HepG2 (cell line): Measurements from ENCODE around the gene SLC22A23. TPM values are rescaled to one million over a fixed set of nuclear protein-coding genes. Genes with fewer than 3 reads are reported as not detected.

Experiments used
- GABPA ChIP-seq, 2 experiments: IDR thresholded peaks; 2 replicates each; pipeline ENCODE4 v1.6.1; 2011 to 2016; ENCODE audit warnings: low read depth in 2 of 2, low read length in 1 of 2, missing biosample characterization in 1 of 2, missing genetic modification characterization in 1 of 2
- MZF1 ChIP-seq: sonication (generic); formaldehyde crosslinking; IDR thresholded peaks from 2 replicates; pipeline ENCODE4 v1.8.1; 2023; ENCODE audit warnings: mild to moderate bottlenecking, missing genetic modification reagents, borderline replicate concordance
- NFYB ChIP-seq: sonication (generic); formaldehyde crosslinking; IDR thresholded peaks from 2 replicates; pipeline ENCODE4 v1.4.0; 2020; ENCODE audit warnings: missing genetic modification reagents
- PAX8 ChIP-seq: sonication (generic); formaldehyde crosslinking; IDR thresholded peaks from 2 replicates; pipeline ENCODE4 v1.8.0; 2022; ENCODE audit warnings: mild to moderate bottlenecking, missing genetic modification reagents, borderline replicate concordance
- SETDB1 ChIP-seq: sonication (generic); formaldehyde crosslinking; IDR thresholded peaks from 2 replicates; pipeline ENCODE4 v1.5.1; 2020; ENCODE audit warnings: missing genetic modification reagents, mild to moderate bottlenecking, borderline replicate concordance
- SIX1 ChIP-seq: sonication (generic); formaldehyde crosslinking; IDR thresholded peaks from 2 replicates; pipeline ENCODE4 v1.4.0; 2020; ENCODE audit warnings: missing genetic modification reagents, borderline replicate concordance
- SMARCE1 ChIP-seq: fragments of 450-650 bp; IDR thresholded peaks from 2 replicates; pipeline ENCODE4 v1.6.1; 2017; ENCODE audit warnings: borderline replicate concordance
- TRIM24 ChIP-seq: sonication (generic); formaldehyde crosslinking; IDR thresholded peaks from 2 replicates; pipeline ENCODE4 v1.8.0; 2022; ENCODE audit warnings: mild to moderate bottlenecking, missing genetic modification reagents
- ZNF564 ChIP-seq: sonication (generic); formaldehyde crosslinking; IDR thresholded peaks from 2 replicates; pipeline ENCODE4 v1.8.1; 2023; ENCODE audit warnings: mild to moderate bottlenecking, missing genetic modification reagents
- ZNF598 ChIP-seq: sonication (generic); formaldehyde crosslinking; IDR thresholded peaks from 2 replicates; pipeline ENCODE4 v1.5.1; 2020; ENCODE audit warnings: mild to moderate bottlenecking, missing genetic modification reagents, borderline replicate concordance
- ZSCAN22 ChIP-seq: sonication (generic); formaldehyde crosslinking; IDR thresholded peaks from 2 replicates; pipeline ENCODE4 v1.4.0; 2020; ENCODE audit warnings: mild to moderate bottlenecking, missing genetic modification reagents
- ZSCAN25 ChIP-seq: sonication (generic); formaldehyde crosslinking; IDR thresholded peaks from 2 replicates; pipeline ENCODE4 v1.8.0; 2022; ENCODE audit warnings: mild to moderate bottlenecking, missing genetic modification reagents
- polyA plus RNA-seq, 8 experiments: library from polyadenylated mRNA; depleted of rRNA in 3 of 8; stranded (reverse) in 7 of 8; unstranded in 1 of 8; fragments of >200 nt; fragmentation: Illumina TruSeq in 4 of 8; extraction: Trizol in 4 of 8; gene quantifications; 2 replicates each; pipeline versions ENCODE4 v1.2.1 to v1.2.3, GENCODE V29; 2011 to 2016; ENCODE audit warnings: low read depth in 4 of 8, missing spikeins in 1 of 8, mixed read lengths in 1 of 8; ENCODE audit not compliant: insufficient read depth in 1 of 8
- total RNA-seq, 5 experiments: library from RNA; depleted of rRNA; stranded (reverse); fragments of >200 nt; fragmentation: Illumina TruSeq; extraction: Trizol; gene quantifications; 2 replicates each; pipeline ENCODE4 v1.2.3, GENCODE V29; 2016; ENCODE audit warnings: low read depth in 1 of 5
- TF ChIP-seq, protein P1 (sequence below): IDR thresholded peaks from 2 replicates; pipeline ENCODE4 v1.6.1; 2012; ENCODE audit warnings: low read depth, low read length, improper control_type of control experiment
- TF ChIP-seq, protein P2 (sequence below): conservative IDR thresholded peaks from 2 replicates; pipeline ENCODE4 v1.6.1; 2018; ENCODE audit warnings: missing genetic modification reagents
- TF ChIP-seq, protein P3 (sequence below): sonication (generic); formaldehyde crosslinking; conservative IDR thresholded peaks from 2 replicates; pipeline ENCODE4 v1.5.0; 2020; ENCODE audit warnings: missing genetic modification reagents
- TF ChIP-seq, protein P4 (sequence below): sonication (generic); formaldehyde crosslinking; IDR thresholded peaks from 2 replicates; pipeline ENCODE4 v1.8.0; 2022; ENCODE audit warnings: mild to moderate bottlenecking, missing genetic modification reagents, moderate library complexity
- TF ChIP-seq, protein P5 (sequence below): sonication (generic); formaldehyde crosslinking; IDR thresholded peaks from 2 replicates; pipeline ENCODE4 v1.4.0; 2020; ENCODE audit warnings: mild to moderate bottlenecking, missing genetic modification reagents
- TF ChIP-seq, protein P6 (sequence below): sonication (generic); formaldehyde crosslinking; IDR thresholded peaks from 2 replicates; pipeline ENCODE4 v1.5.1; 2020; ENCODE audit warnings: missing genetic modification reagents, mild to moderate bottlenecking, borderline replicate concordance
- TF ChIP-seq, protein P7 (sequence below): sonication (generic); formaldehyde crosslinking; IDR thresholded peaks from 2 replicates; pipeline ENCODE4 v1.4.0; 2020; ENCODE audit warnings: mild to moderate bottlenecking, missing genetic modification reagents

SLC22A23 gene
- total and polyA plus RNA-seq, 2 of the 13 experiments (the other 11 are each of a cell fraction or from before 2014, with no cell fraction given) = 11.8 to 17.5 TPM

DNA sequence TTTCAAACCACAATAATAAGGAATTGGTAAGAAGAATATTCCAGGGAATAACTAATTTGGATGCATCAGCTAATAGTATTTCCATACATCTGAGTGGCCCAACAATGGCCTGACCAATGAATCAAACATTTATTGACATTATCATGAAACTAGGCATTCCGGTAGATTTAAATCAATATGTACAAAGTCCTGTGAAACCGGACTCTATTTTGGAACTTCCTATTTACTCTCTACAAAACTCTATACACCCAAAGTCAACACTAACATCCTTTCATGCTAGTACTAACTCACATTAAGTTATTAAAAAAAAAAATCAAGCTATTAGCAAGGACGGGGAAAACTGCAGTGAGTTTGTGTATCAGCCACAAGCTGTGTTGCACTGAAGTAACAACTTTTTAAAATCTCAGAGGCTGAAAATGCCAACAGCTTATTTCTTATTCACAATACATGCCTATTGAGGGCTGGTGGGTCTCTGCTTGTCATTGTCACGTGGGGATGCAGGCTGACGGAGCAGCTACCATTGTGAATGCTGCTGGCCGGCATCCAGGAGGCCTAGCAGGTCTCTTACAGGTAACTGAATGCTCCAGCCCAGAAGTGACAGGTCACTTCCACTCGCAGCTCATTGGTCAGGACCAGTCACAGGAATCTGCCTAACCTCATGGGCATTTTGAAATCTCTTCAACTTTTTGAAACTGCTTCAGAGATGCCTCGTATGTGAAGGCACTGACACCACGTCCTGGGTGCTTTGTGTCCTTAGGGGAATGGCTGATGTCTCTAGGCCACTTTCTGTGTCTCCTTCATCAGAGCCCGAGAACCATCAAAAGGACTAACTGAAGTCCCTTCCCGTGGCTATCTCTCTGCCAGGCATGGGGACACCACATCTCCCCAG is 76.3 kb downstream of the SLC22A23 start (continued):
- TF ChIP-seq ZNF564 (CRISPR knock-in tag) (no peak), MZF1 (CRISPR knock-in tag) (no peak), ZNF598 (CRISPR knock-in tag) (0 out of 2 replicates have a peak, but pooled peaks have one; percentile 29), PAX8 (CRISPR knock-in tag) (no peak), SMARCE1 (peak; percentile 52; the same call in 1 of the 2 replicates), SIX1 (peak; percentile 98), ZSCAN25 (CRISPR knock-in tag) (peak; percentile 61; the same call in 1 of the 2 replicates), NFYB (CRISPR knock-in tag) (peak; percentile 94), TRIM24 (CRISPR knock-in tag) (no peak), GABPA (IDR thresholded peaks at IDR 0.05; ENCODE audit: low read depth, low read length) (no peak), GABPA (CRISPR knock-in tag; IDR thresholded peaks at IDR 0.05; ENCODE audit: low read depth) (peak; percentile 47), ZSCAN22 (no peak), SETDB1 (CRISPR knock-in tag) (no peak)
- TF ChIP-seq, protein P1, sequence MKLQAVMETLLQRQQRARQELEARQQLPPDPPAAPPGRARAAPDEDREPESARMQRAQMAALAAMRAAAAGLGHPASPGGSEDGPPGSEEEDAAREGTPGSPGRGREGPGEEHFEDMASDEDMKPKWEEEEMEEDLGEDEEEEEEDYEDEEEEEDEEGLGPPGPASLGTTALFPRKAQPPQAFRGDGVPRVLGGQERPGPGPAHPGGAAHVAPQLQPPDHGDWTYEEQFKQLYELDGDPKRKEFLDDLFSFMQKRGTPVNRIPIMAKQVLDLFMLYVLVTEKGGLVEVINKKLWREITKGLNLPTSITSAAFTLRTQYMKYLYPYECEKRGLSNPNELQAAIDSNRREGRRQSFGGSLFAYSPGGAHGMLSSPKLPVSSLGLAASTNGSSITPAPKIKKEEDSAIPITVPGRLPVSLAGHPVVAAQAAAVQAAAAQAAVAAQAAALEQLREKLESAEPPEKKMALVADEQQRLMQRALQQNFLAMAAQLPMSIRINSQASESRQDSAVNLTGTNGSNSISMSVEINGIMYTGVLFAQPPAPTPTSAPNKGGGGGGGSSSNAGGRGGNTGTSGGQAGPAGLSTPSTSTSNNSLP = peak; percentile 100
- TF ChIP-seq, protein P2, sequence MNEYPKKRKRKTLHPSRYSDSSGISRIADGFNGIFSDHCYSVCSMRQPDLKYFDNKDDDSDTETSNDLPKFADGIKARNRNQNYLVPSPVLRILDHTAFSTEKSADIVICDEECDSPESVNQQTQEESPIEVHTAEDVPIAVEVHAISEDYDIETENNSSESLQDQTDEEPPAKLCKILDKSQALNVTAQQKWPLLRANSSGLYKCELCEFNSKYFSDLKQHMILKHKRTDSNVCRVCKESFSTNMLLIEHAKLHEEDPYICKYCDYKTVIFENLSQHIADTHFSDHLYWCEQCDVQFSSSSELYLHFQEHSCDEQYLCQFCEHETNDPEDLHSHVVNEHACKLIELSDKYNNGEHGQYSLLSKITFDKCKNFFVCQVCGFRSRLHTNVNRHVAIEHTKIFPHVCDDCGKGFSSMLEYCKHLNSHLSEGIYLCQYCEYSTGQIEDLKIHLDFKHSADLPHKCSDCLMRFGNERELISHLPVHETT (CRISPR knock-in tag) = peak; percentile 59
- TF ChIP-seq, protein P3, sequence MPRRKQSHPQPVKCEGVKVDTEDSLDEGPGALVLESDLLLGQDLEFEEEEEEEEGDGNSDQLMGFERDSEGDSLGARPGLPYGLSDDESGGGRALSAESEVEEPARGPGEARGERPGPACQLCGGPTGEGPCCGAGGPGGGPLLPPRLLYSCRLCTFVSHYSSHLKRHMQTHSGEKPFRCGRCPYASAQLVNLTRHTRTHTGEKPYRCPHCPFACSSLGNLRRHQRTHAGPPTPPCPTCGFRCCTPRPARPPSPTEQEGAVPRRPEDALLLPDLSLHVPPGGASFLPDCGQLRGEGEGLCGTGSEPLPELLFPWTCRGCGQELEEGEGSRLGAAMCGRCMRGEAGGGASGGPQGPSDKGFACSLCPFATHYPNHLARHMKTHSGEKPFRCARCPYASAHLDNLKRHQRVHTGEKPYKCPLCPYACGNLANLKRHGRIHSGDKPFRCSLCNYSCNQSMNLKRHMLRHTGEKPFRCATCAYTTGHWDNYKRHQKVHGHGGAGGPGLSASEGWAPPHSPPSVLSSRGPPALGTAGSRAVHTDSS (CRISPR knock-in tag) = no peak; the same call in 1 of the 2 replicates
- TF ChIP-seq, protein P4, sequence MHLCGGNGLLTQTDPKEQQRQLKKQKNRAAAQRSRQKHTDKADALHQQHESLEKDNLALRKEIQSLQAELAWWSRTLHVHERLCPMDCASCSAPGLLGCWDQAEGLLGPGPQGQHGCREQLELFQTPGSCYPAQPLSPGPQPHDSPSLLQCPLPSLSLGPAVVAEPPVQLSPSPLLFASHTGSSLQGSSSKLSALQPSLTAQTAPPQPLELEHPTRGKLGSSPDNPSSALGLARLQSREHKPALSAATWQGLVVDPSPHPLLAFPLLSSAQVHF (CRISPR knock-in tag) = no peak
- TF ChIP-seq, protein P5, sequence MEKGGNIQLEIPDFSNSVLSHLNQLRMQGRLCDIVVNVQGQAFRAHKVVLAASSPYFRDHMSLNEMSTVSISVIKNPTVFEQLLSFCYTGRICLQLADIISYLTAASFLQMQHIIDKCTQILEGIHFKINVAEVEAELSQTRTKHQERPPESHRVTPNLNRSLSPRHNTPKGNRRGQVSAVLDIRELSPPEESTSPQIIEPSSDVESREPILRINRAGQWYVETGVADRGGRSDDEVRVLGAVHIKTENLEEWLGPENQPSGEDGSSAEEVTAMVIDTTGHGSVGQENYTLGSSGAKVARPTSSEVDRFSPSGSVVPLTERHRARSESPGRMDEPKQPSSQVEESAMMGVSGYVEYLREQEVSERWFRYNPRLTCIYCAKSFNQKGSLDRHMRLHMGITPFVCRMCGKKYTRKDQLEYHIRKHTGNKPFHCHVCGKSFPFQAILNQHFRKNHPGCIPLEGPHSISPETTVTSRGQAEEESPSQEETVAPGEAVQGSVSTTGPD (CRISPR knock-in tag) = no peak
- TF ChIP-seq, protein P6, sequence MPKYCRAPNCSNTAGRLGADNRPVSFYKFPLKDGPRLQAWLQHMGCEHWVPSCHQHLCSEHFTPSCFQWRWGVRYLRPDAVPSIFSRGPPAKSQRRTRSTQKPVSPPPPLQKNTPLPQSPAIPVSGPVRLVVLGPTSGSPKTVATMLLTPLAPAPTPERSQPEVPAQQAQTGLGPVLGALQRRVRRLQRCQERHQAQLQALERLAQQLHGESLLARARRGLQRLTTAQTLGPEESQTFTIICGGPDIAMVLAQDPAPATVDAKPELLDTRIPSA (CRISPR knock-in tag) = no peak
- TF ChIP-seq, protein P7, sequence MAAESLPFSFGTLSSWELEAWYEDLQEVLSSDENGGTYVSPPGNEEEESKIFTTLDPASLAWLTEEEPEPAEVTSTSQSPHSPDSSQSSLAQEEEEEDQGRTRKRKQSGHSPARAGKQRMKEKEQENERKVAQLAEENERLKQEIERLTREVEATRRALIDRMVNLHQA (CRISPR knock-in tag) = no peak; the same call in 1 of the 2 replicates
